NCI-H1436 treated with DMSO at 0.1 percent for 48 hours (cell line): ENCODE results near the gene KRTAP4-3.
"Not testable (repeated sequence)": the region's sequence is repeated elsewhere in the genome, so short reads cannot be mapped to it uniquely, and the experiment has no call there.

Experiments used
- DNase-seq: peaks from one replicate; lab custom pipeline; 2025; lab: John Stamatoyannopoulos, UW

KRTAP4-3 gene

GRCh38 chr17:41117846-41118386 lies 50.1 kb downstream of the KRTAP4-3 start, which contains the start of gene KRTAP4-11:
TSS of gene KRTAP4-11 (minus strand) at chr17:41118373. CDS start at chr17:41118315, 58 bp downstream.
- not testable (repeated sequence) for DNase-seq
